HG03139 (cell line): Measurements from ENCODE around the gene LYAR.

ENCODE experiments used
- ATAC-seq: cut with Tn5 transposase; IDR thresholded peaks from one replicate; pipeline ENCODE4 v1.9.1; 2021; ENCODE audit not compliant: unreplicated experiment

Gene LYAR

GRCh38 chr4:4289941-4290850 lies at the start of gene LYAR, which contains the start of gene ZBTB49:
TSS of gene LYAR (minus strand) at chr4:4290154. CDS start at chr4:4283742, 6,412 bp downstream.
TSS of gene ZBTB49 (plus strand) at chr4:4290251. CDS start at chr4:4299946, 9,695 bp downstream.
- peak; percentile 84 for ATAC-seq

GRCh38 chr4:4339504-4340085 lies 49.6 kb upstream of the LYAR start:
- no peak for ATAC-seq

- ATAC-seq = no peak
These were observed 48.5 kb upstream of the LYAR start for GRCh38 chr4:4338210-4339001.

- peak; percentile 67 for ATAC-seq
These were observed 45.0 kb upstream of the LYAR start for GRCh38 chr4:4334798-4335520.

GRCh38 chr4:4333265-4333706 lies 43.3 kb upstream of the LYAR start:
- ATAC-seq = no peak

GRCh38 chr4:4332529-4332928 lies 42.6 kb upstream of the LYAR start:
- no peak for ATAC-seq

- ATAC-seq = no peak
These were observed 40.8 kb upstream of the LYAR start for GRCh38 chr4:4330794-4331193.

GRCh38 chr4:4329496-4329895 lies 39.5 kb upstream of the LYAR start:
- ATAC-seq = no peak

- no peak for ATAC-seq
These were observed 38.9 kb upstream of the LYAR start for GRCh38 chr4:4328840-4329239.

- no peak for ATAC-seq
These were observed 38.3 kb upstream of the LYAR start for GRCh38 chr4:4328206-4328605.

GRCh38 chr4:4327652-4328121 lies 37.7 kb upstream of the LYAR start:
- no peak for ATAC-seq

GRCh38 chr4:4326166-4326565 lies 36.2 kb upstream of the LYAR start:
- ATAC-seq = no peak

GRCh38 chr4:4325321-4325720 lies 35.4 kb upstream of the LYAR start:
- ATAC-seq = no peak

GRCh38 chr4:4323705-4324534 lies 34.0 kb upstream of the LYAR start:
- ATAC-seq = no peak

GRCh38 chr4:4321951-4322688 lies 32.2 kb upstream of the LYAR start:
- no peak for ATAC-seq

- ATAC-seq = no peak
These were observed 31.2 kb upstream of the LYAR start for GRCh38 chr4:4320951-4321714.

- ATAC-seq = no peak
These were observed 30.6 kb upstream of the LYAR start for GRCh38 chr4:4320528-4320927.

- ATAC-seq = no peak
These were observed 27.7 kb upstream of the LYAR start for GRCh38 chr4:4317496-4318232.
